CD4-positive, alpha-beta T cell (primary cell): Measurements from ENCODE around the gene WSB2. TPM values are rescaled to one million over a fixed set of nuclear protein-coding genes. Genes with fewer than 3 reads are reported as not detected.
"Not testable (repeated sequence)": the region's sequence is repeated elsewhere in the genome, so short reads cannot be mapped to it uniquely, and the experiment has no call there.

Experiments used
- ATAC-seq: fragments of 200-7000 bp; cut with Tn5 transposase; one replicate; pipeline ENCODE4 v1.10.0; 2022; ENCODE audit warnings: mild to moderate bottlenecking; ENCODE audit not compliant: poor library complexity
- CTCF ChIA-PET: fragments of 350-600 bp; sonication (Branson Sonifier 250); formaldehyde crosslinking; loops from one replicate; lab custom pipeline; 2021; ENCODE audit warnings: antibody characterized with exemption, inconsistent platforms; lab: Charles Lee
- POLR2A ChIA-PET: fragments of 350-600 bp; sonication (Branson Sonifier 250); formaldehyde crosslinking; loops from one replicate; lab custom pipeline; 2021; ENCODE audit warnings: antibody characterized with exemption, inconsistent platforms; lab: Charles Lee
- DNase-seq, 14 experiments: peaks; one replicate each; pipeline ENCODE4 v3.0.0-alpha.2; 2013 to 2020; ENCODE audit warnings: mixed read lengths in 2 of 14
- H3K27ac ChIP-seq, 2 donors: one replicate each; pipeline versions ENCODE4 v1.5.1 to v1.7.0; 2013; ENCODE audit warnings: low read length in 2 of 2, low read depth in 1 of 2, mild to moderate bottlenecking in 1 of 2
- H3K27me3 ChIP-seq, 2 experiments: 1 replicate in 1 of 2; 2 replicates in 1 of 2; pipeline versions ENCODE4 v1.6.1 to v1.7.0; 2013; ENCODE audit warnings: low read length in 2 of 2, control low read depth in 1 of 2, mild to moderate bottlenecking in 1 of 2, moderate library complexity in 1 of 2; ENCODE audit not compliant: insufficient read depth in 2 of 2, control insufficient read depth in 1 of 2
- H3K36me3 ChIP-seq: one replicate; pipeline ENCODE4 v1.6.1; 2013; ENCODE audit warnings: low read length, control low read depth; ENCODE audit not compliant: insufficient read depth
- H3K4me1 ChIP-seq: one replicate; pipeline ENCODE4 v1.6.1; 2013; ENCODE audit warnings: low read length, control low read depth; ENCODE audit not compliant: insufficient read depth
- H3K4me3 ChIP-seq: one replicate; pipeline ENCODE4 v1.5.1; 2013; ENCODE audit warnings: mild to moderate bottlenecking, low read length, moderate library complexity
- H3K9me3 ChIP-seq, 2 experiments: 1 replicate in 1 of 2; 2 replicates in 1 of 2; pipeline versions ENCODE4 v1.6.1 to v1.7.0; 2013; ENCODE audit warnings: low read length in 2 of 2, mild to moderate bottlenecking in 2 of 2, control low read depth in 1 of 2, moderate library complexity in 1 of 2; ENCODE audit not compliant: control insufficient read depth in 1 of 2, insufficient read depth in 1 of 2
- H3K27ac Mint-ChIP-seq: one replicate; pipeline ENCODE4 v1.8.0; 2020; ENCODE audit warnings: mixed read lengths
- H3K27me3 Mint-ChIP-seq: one replicate; pipeline ENCODE4 v1.8.0; 2021; ENCODE audit warnings: mixed read lengths
- H3K36me3 Mint-ChIP-seq: one replicate; pipeline ENCODE4 v1.8.0; 2021; ENCODE audit warnings: low read depth, mixed read lengths
- H3K4me1 Mint-ChIP-seq: one replicate; pipeline ENCODE4 v1.8.0; 2021; ENCODE audit warnings: low read depth, mixed read lengths
- H3K4me3 Mint-ChIP-seq: one replicate; pipeline ENCODE4 v1.8.0; 2020; ENCODE audit warnings: mild to moderate bottlenecking, mixed read lengths
- H3K9me3 Mint-ChIP-seq: one replicate; pipeline ENCODE4 v1.8.0; 2020; ENCODE audit warnings: mixed read lengths
- intact Hi-C, 2 experiments: fragments of 100-400 bp; cut with DNase I in 1 of 2; cut with micrococcal nuclease in 1 of 2; formaldehyde crosslinking; loops; one replicate each; pipeline versions ENCODE4 v1.15.1 to v1.9.0; 2023 to 2025; cut with DNase I, micrococcal nuclease
- total RNA-seq, 174 experiments: library from RNA in 2 of 174; stranded (reverse) in 2 of 174; gene quantifications; one replicate each; pipeline ENCODE4 v1.2.3 and lab custom pipeline; 2021 to 2026
- TF ChIP-seq, protein P1 (sequence below): fragments of 200-600 bp; IDR thresholded peaks from one replicate; pipeline ENCODE4 v1.8.0; 2022; ENCODE audit warnings: antibody characterized with exemption, mild to moderate bottlenecking

WSB2 gene
- total RNA-seq, 2 experiments from 2014 or later = 12.0 to 13.4 TPM

DNA sequence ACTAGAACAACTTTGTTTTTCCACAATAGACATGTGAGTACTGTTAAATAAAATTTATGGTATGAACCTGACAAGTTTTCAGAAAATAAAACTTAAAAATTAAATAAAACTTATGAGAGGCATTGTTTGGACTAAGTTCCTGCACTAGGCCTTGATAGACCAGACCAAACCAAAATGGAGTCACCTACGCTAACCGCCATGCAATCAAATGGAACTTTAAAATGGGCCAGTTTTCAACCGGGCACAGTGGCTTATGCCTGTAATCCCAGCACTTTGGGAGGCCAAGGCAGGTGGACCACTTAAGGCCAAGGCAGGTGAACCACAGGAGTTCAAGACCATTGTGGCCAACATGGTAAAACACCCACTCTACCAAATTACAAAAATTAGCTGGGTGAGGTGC, 49.6 kb downstream of the WSB2 start:
- peaks cover 2% of the 10 kb centered on the region for H3K36me3 Mint-ChIP-seq
- Histone ChIP-seq H3K4me3 (no peak overlapping the region), H3K9me3 (no peaks in the 10 kb centered on the region), H3K27ac (no peak overlapping the region), H3K36me3 (no peaks in the 10 kb centered on the region), H3K27me3 (no peaks in the 10 kb centered on the region), H3K4me1 (peaks cover 5% of the 10 kb centered on the region)
- H3K27me3 Mint-ChIP-seq = no peaks in the 10 kb centered on the region
- intact Hi-C loops = loop anchor here in 1 of 2 experiments (10.0 kb wide), 2 partner anchors 1197 to 1277 kb away; partner anchors contain the start of genes RNFT2 and SPRING1
- POLR2A ChIA-PET = no interaction called here
- no peak overlapping the region for H3K4me3 Mint-ChIP-seq
- CTCF ChIA-PET = no interaction called here
- TF ChIP-seq, protein P1, sequence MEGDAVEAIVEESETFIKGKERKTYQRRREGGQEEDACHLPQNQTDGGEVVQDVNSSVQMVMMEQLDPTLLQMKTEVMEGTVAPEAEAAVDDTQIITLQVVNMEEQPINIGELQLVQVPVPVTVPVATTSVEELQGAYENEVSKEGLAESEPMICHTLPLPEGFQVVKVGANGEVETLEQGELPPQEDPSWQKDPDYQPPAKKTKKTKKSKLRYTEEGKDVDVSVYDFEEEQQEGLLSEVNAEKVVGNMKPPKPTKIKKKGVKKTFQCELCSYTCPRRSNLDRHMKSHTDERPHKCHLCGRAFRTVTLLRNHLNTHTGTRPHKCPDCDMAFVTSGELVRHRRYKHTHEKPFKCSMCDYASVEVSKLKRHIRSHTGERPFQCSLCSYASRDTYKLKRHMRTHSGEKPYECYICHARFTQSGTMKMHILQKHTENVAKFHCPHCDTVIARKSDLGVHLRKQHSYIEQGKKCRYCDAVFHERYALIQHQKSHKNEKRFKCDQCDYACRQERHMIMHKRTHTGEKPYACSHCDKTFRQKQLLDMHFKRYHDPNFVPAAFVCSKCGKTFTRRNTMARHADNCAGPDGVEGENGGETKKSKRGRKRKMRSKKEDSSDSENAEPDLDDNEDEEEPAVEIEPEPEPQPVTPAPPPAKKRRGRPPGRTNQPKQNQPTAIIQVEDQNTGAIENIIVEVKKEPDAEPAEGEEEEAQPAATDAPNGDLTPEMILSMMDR = no peak
- no peak overlapping the region for H3K27ac Mint-ChIP-seq
- no peak for ATAC-seq
- H3K9me3 Mint-ChIP-seq = no peaks in the 10 kb centered on the region
- peaks cover 2% of the 10 kb centered on the region for H3K4me1 Mint-ChIP-seq
- no peak for DNase-seq

DNA sequence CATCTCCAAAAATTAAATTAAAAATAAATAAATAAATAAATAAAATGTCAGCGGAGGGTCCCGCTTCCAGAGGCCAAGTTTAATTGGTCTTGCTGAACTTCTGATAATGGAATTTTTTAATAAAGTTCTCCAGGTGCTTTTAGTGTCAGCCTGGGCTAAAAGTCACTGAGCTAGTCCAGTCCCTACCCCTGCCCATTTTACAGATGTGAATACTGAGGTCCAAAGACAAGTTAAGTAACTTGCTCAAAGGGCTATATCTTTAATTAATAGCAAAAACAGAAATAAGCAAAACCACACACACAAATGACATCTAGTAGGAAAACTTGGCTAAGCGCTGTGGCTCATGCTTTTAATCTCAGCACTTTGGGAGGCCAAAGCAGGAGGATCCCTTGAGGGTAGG, 50.1 kb downstream of the WSB2 start:
- Mint-ChIP-seq H3K4me1 (no peaks in the 10 kb centered on the region), H3K27me3 (no peaks in the 10 kb centered on the region), H3K4me3 (no peak overlapping the region), H3K36me3 (no peaks in the 10 kb centered on the region), H3K27ac (no peak overlapping the region), H3K9me3 (no peaks in the 10 kb centered on the region)
- Histone ChIP-seq H3K27ac (no peak overlapping the region), H3K36me3 (no peaks in the 10 kb centered on the region), H3K9me3 (no peaks in the 10 kb centered on the region), H3K4me1 (peaks cover under 1% of the 10 kb centered on the region), H3K4me3 (no peak overlapping the region), H3K27me3 (no peaks in the 10 kb centered on the region)
- intact Hi-C loops = loop anchor here in 1 of 2 experiments (10.0 kb wide), 2 partner anchors 1196 to 1276 kb away; partner anchors contain the start of genes RNFT2 and SPRING1
- ChIA-PET CTCF (no interaction called here), POLR2A (no interaction called here)
- no peak for DNase-seq
- no peak for ATAC-seq
- TF ChIP-seq, protein P1 = no peak

- ATAC-seq, H3K9me3 Mint-ChIP-seq, POLR2A ChIA-PET, H3K4me1 Mint-ChIP-seq, DNase-seq, H3K36me3 ChIP-seq, H3K36me3 Mint-ChIP-seq, H3K27me3 Mint-ChIP-seq, H3K4me3 ChIP-seq, H3K9me3 ChIP-seq, intact Hi-C loops, H3K4me3 Mint-ChIP-seq, H3K27ac ChIP-seq, H3K27ac Mint-ChIP-seq, H3K4me1 ChIP-seq, H3K27me3 ChIP-seq, CTCF ChIA-PET: not testable (repeated sequence)
These were observed 61.2 kb downstream of the WSB2 start for GRCh38 chr12:117999806-118000205.

GRCh38 chr12:117998719-117999118, 62.3 kb downstream of the WSB2 start:
- intact Hi-C loops = no loop called here
- Histone ChIP-seq H3K4me1 (no peaks in the 10 kb centered on the region), H3K4me3 (no peak overlapping the region), H3K36me3 (no peaks in the 10 kb centered on the region), H3K27me3 (no peaks in the 10 kb centered on the region), H3K27ac (no peak overlapping the region), H3K9me3 (peaks cover 0 to 3% of the 10 kb centered on the region in 2 experiments)
- H3K27ac Mint-ChIP-seq = no peak overlapping the region
- TF ChIP-seq, protein P1 = no peak
- H3K4me3 Mint-ChIP-seq = no peak overlapping the region
- ATAC-seq = no peak
- CTCF ChIA-PET = no interaction called here
- H3K36me3 Mint-ChIP-seq = no peaks in the 10 kb centered on the region
- H3K4me1 Mint-ChIP-seq = no peaks in the 10 kb centered on the region
- POLR2A ChIA-PET = no interaction called here
- H3K27me3 Mint-ChIP-seq = peaks cover 9% of the 10 kb centered on the region
- DNase-seq = no peak
- peaks cover 3% of the 10 kb centered on the region for H3K9me3 Mint-ChIP-seq
